ENCODE data around the gene SLC24A3.

DNA sequence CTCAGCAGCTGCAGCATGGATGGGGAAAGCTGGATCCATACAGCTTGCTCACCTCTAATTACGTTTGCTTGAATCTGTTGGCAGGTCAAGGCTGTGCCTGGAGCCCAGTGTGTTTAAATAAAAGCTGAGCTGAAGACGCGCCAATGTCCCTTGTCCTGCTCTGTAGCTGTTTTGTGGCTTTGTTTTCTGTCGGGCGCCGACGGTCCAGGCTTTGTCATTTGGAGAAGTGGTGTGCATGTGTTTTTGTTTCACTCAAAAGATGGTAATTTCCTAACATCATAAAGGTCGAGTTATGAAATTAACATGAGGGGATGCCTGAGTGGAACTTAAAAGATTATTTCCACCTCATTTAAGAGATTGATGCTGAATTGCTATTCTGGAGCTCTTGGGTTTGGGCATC is 107.6 kb downstream of the SLC24A3 start:
- TF ChIP-seq, protein P1, sequence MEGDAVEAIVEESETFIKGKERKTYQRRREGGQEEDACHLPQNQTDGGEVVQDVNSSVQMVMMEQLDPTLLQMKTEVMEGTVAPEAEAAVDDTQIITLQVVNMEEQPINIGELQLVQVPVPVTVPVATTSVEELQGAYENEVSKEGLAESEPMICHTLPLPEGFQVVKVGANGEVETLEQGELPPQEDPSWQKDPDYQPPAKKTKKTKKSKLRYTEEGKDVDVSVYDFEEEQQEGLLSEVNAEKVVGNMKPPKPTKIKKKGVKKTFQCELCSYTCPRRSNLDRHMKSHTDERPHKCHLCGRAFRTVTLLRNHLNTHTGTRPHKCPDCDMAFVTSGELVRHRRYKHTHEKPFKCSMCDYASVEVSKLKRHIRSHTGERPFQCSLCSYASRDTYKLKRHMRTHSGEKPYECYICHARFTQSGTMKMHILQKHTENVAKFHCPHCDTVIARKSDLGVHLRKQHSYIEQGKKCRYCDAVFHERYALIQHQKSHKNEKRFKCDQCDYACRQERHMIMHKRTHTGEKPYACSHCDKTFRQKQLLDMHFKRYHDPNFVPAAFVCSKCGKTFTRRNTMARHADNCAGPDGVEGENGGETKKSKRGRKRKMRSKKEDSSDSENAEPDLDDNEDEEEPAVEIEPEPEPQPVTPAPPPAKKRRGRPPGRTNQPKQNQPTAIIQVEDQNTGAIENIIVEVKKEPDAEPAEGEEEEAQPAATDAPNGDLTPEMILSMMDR (conservative IDR thresholded peaks at IDR 0.05; ENCODE audit: low read length) = no peak
- TF ChIP-seq EZH2phosphoT487 (IDR thresholded peaks at IDR 0.05; ENCODE audit: borderline replicate concordance, low read depth, low read length) = no peak

Measured in OCI-LY7 (cell line).